Effector memory CD8-positive, alpha-beta T cell (primary cell): ENCODE data around the gene CBR1.
"Not testable (repeated sequence)": the region's sequence is repeated elsewhere in the genome, so short reads cannot be mapped to it uniquely, and the experiment has no call there.

Source experiments
- ATAC-seq: fragments of 150-1000 bp; cut with Tn5 transposase; replicated peaks from 2 replicates; pipeline ENCODE4 v1.10.0; 2021; ENCODE audit warnings: mild to moderate bottlenecking, moderate library complexity
- DNase-seq, 3 experiments: peaks; one replicate each; pipeline ENCODE4 v3.0.0; 2021
- H3K27ac Mint-ChIP-seq, 2 donors: one replicate each; pipeline ENCODE4 v1.8.0; 2022; ENCODE audit warnings: mild to moderate bottlenecking in 2 of 2, mixed read lengths in 2 of 2, moderate library complexity in 2 of 2
- H3K27me3 Mint-ChIP-seq, 2 donors: one replicate each; pipeline ENCODE4 v1.8.0; 2022; ENCODE audit warnings: mixed read lengths in 2 of 2
- H3K36me3 Mint-ChIP-seq: one replicate; pipeline ENCODE4 v1.8.0; 2022; ENCODE audit warnings: mild to moderate bottlenecking, moderate library complexity, mixed read lengths; ENCODE audit not compliant: insufficient read depth
- H3K4me1 Mint-ChIP-seq, 2 donors: one replicate each; pipeline ENCODE4 v1.8.0; 2022; ENCODE audit warnings: low read depth in 2 of 2, mixed read lengths in 2 of 2
- H3K4me3 Mint-ChIP-seq, 2 donors: one replicate each; pipeline ENCODE4 v1.8.0; 2022; ENCODE audit warnings: mild to moderate bottlenecking in 2 of 2, mixed read lengths in 2 of 2, moderate library complexity in 2 of 2
- H3K9me3 Mint-ChIP-seq, 2 donors: one replicate each; pipeline ENCODE4 v1.8.0; 2022; ENCODE audit warnings: mixed read lengths in 2 of 2

CBR1 gene

GRCh38 chr21:36098182-36098532, 28.3 kb downstream of the CBR1 start:
- H3K4me1 Mint-ChIP-seq, result no peaks in the 10 kb centered on the region
- H3K9me3 Mint-ChIP-seq, result peaks cover 6 to 8% of the 10 kb centered on the region in 2 donors
- no peak for ATAC-seq
- H3K4me3 Mint-ChIP-seq, result no peak overlapping the region
- no peak for DNase-seq
- peaks cover 20 to 49% of the 10 kb centered on the region in 2 donors for H3K27me3 Mint-ChIP-seq
- H3K36me3 Mint-ChIP-seq, result no peaks in the 10 kb centered on the region
- no peak overlapping the region for H3K27ac Mint-ChIP-seq

GRCh38 chr21:36099000-36099399, 29.2 kb downstream of the CBR1 start:
- H3K27me3 Mint-ChIP-seq, result peaks cover 14 to 43% of the 10 kb centered on the region in 2 donors
- H3K36me3 Mint-ChIP-seq, result no peaks in the 10 kb centered on the region
- peaks cover 0 to under 1% of the 10 kb centered on the region in 2 donors for H3K9me3 Mint-ChIP-seq
- H3K27ac Mint-ChIP-seq, result no peak overlapping the region
- no peak overlapping the region for H3K4me3 Mint-ChIP-seq
- no peaks in the 10 kb centered on the region for H3K4me1 Mint-ChIP-seq
- DNase-seq, result no peak
- no peak for ATAC-seq

GRCh38 chr21:36099695-36100211, 29.9 kb downstream of the CBR1 start:
- peaks cover 21 to 48% of the 10 kb centered on the region in 2 donors for H3K27me3 Mint-ChIP-seq
- H3K9me3 Mint-ChIP-seq, H3K4me1 Mint-ChIP-seq, DNase-seq, H3K27ac Mint-ChIP-seq, ATAC-seq, H3K4me3 Mint-ChIP-seq, H3K36me3 Mint-ChIP-seq: not testable (repeated sequence)

GRCh38 chr21:36100971-36101641, 31.3 kb downstream of the CBR1 start:
- Mint-ChIP-seq H3K27ac (no peak overlapping the region), H3K4me1 (no peaks in the 10 kb centered on the region), H3K9me3 (no peaks in the 10 kb centered on the region), H3K27me3 (peaks cover 35 to 53% of the 10 kb centered on the region in 2 donors), H3K4me3 (no peak overlapping the region), H3K36me3 (no peaks in the 10 kb centered on the region)
- DNase-seq (no peak), ATAC-seq (no peak)

GRCh38 chr21:36103434-36103833, 33.6 kb downstream of the CBR1 start:
- H3K9me3 Mint-ChIP-seq, result no peaks in the 10 kb centered on the region
- H3K27ac Mint-ChIP-seq, result no peak overlapping the region
- peaks cover 50 to 66% of the 10 kb centered on the region in 2 donors for H3K27me3 Mint-ChIP-seq
- no peak for ATAC-seq
- H3K36me3 Mint-ChIP-seq, result no peaks in the 10 kb centered on the region
- H3K4me1 Mint-ChIP-seq, result no peaks in the 10 kb centered on the region
- DNase-seq, result no peak
- no peak overlapping the region for H3K4me3 Mint-ChIP-seq

- Mint-ChIP-seq H3K27me3 (peaks cover 45 to 63% of the 10 kb centered on the region in 2 donors), H3K9me3 (no peaks in the 10 kb centered on the region), H3K4me3 (no peak overlapping the region), H3K27ac (no peak overlapping the region), H3K36me3 (no peaks in the 10 kb centered on the region), H3K4me1 (no peaks in the 10 kb centered on the region)
- peak; percentile 14 to 25 (median 18) for DNase-seq
- no peak for ATAC-seq
Observed at GRCh38 chr21:36104317-36105300, 34.8 kb downstream of the CBR1 start.

- no peak overlapping the region for H3K27ac Mint-ChIP-seq
- no peak for ATAC-seq
- H3K9me3 Mint-ChIP-seq, result no peaks in the 10 kb centered on the region
- no peaks in the 10 kb centered on the region for H3K36me3 Mint-ChIP-seq
- no peak for DNase-seq
- H3K4me1 Mint-ChIP-seq, result no peaks in the 10 kb centered on the region
- peaks cover 38 to 63% of the 10 kb centered on the region in 2 donors for H3K27me3 Mint-ChIP-seq
- H3K4me3 Mint-ChIP-seq, result no peak overlapping the region
Observed at GRCh38 chr21:36105327-36105842, 35.6 kb downstream of the CBR1 start.

- Mint-ChIP-seq H3K4me3 (no peak overlapping the region), H3K27me3 (peaks cover 28 to 52% of the 10 kb centered on the region in 2 donors)
Observed at GRCh38 chr21:36109868-36110267, 40.0 kb downstream of the CBR1 start.

GRCh38 chr21:36111238-36111637, 41.4 kb downstream of the CBR1 start:
- Mint-ChIP-seq H3K27ac (no peak overlapping the region), H3K9me3 (no peaks in the 10 kb centered on the region), H3K4me3 (no peak overlapping the region), H3K27me3 (peaks cover 14 to 39% of the 10 kb centered on the region in 2 donors), H3K4me1 (peaks cover 13 to 16% of the 10 kb centered on the region in 2 donors), H3K36me3 (peaks cover 30% of the 10 kb centered on the region)
- DNase-seq, result no peak
- ATAC-seq, result no peak

More at GRCh38 chr21:36109868-36110267, 40.0 kb downstream of the CBR1 start:
- ATAC-seq, result no peak
- peaks cover 13 to 16% of the 10 kb centered on the region in 2 donors for H3K4me1 Mint-ChIP-seq
- DNase-seq, result no peak
- H3K27ac Mint-ChIP-seq, result no peak overlapping the region
- H3K9me3 Mint-ChIP-seq, result no peaks in the 10 kb centered on the region
- peaks cover 26% of the 10 kb centered on the region for H3K36me3 Mint-ChIP-seq

- Mint-ChIP-seq H3K4me3 (peak overlapping the region; percentile 75 to 80), H3K27ac (peak overlapping the region; percentile 68 to 78), H3K4me1 (peaks cover 13 to 16% of the 10 kb centered on the region in 2 donors), H3K27me3 (peaks cover 0 to 16% of the 10 kb centered on the region in 2 donors), H3K9me3 (no peaks in the 10 kb centered on the region), H3K36me3 (peaks cover 30% of the 10 kb centered on the region)
- ATAC-seq (peak; percentile 82), DNase-seq (peak; percentile 29 to 64 (median 35))
Observed at GRCh38 chr21:36113647-36114428, 44.0 kb downstream of the CBR1 start.

GRCh38 chr21:36115138-36115730, 45.4 kb downstream of the CBR1 start:
- ATAC-seq (no peak), DNase-seq (no peak)
- Mint-ChIP-seq H3K4me1 (peaks cover 13 to 16% of the 10 kb centered on the region in 2 donors), H3K27me3 (peaks cover 0 to 3% of the 10 kb centered on the region in 2 donors), H3K9me3 (no peaks in the 10 kb centered on the region), H3K36me3 (peaks cover 30% of the 10 kb centered on the region), H3K27ac (no peak overlapping the region), H3K4me3 (no peak overlapping the region)

- ATAC-seq, result no peak
- H3K36me3 Mint-ChIP-seq, result peaks cover 26% of the 10 kb centered on the region
- no peaks in the 10 kb centered on the region for H3K27me3 Mint-ChIP-seq
- H3K9me3 Mint-ChIP-seq, result no peaks in the 10 kb centered on the region
- H3K27ac Mint-ChIP-seq, result no peak overlapping the region
- DNase-seq, result no peak
- H3K4me1 Mint-ChIP-seq, result peaks cover 13 to 15% of the 10 kb centered on the region in 2 donors
- H3K4me3 Mint-ChIP-seq, result no peak overlapping the region
Observed at GRCh38 chr21:36117286-36117741, 47.5 kb downstream of the CBR1 start.
